Panc1 (cell line): ENCODE measurements around the gene LHPP.

Experiments used
- CTCF ChIP-seq: fragments of 450-650 bp; IDR thresholded peaks from 2 replicates; pipeline ENCODE4 v1.5.1; 2017; ENCODE audit warnings: mild to moderate bottlenecking
- POLR2AphosphoS5 ChIP-seq: IDR thresholded peaks from 2 replicates; pipeline ENCODE4 v1.6.1; 2012; ENCODE audit warnings: mild to moderate bottlenecking, low read depth, low read length, moderate library complexity
- REST ChIP-seq, 2 experiments: IDR thresholded peaks; 2 replicates each; pipeline ENCODE4 v1.6.1; 2011 to 2012; ENCODE audit warnings: low read depth in 2 of 2, control low read depth in 1 of 2, low read length in 1 of 2, mild to moderate bottlenecking in 1 of 2, moderate library complexity in 1 of 2; ENCODE audit not compliant: insufficient read depth in 1 of 2
- TCF7L2 ChIP-seq: IDR thresholded peaks from 2 replicates; pipeline ENCODE4 v1.6.1; 2011; ENCODE audit warnings: mild to moderate bottlenecking, low read depth, low read length, inconsistent platforms

- TF ChIP-seq CTCF (no peak), POLR2AphosphoS5 (no peak), REST (IDR thresholded peaks at IDR 0.05; ENCODE audit: insufficient read depth in 1 of 2, low read depth in 2 of 2, low read length in 1 of 2) (no peak), TCF7L2 (no peak)
These were observed 138.0 kb downstream of the LHPP start for GRCh38 chr10:124599588-124600050.
